Fibroblast of lung (primary cell): ENCODE results near the gene WNT5B. TPM values are rescaled to one million over a fixed set of nuclear protein-coding genes. Genes with fewer than 3 reads are reported as not detected.

ENCODE experiments used
- DNase-seq, 2 donors: peaks; one replicate each; pipeline versions ENCODE4 v3.0.0 to v3.0.0-alpha.2; 2010; ENCODE audit warnings: low read depth in 2 of 2
- H2AFZ ChIP-seq: 2 replicates; pipeline ENCODE4 v1.5.1; 2012; ENCODE audit warnings: low read length, control low read depth, inconsistent platforms
- H3K27ac ChIP-seq: 2 replicates; pipeline ENCODE4 v1.5.1; 2011; ENCODE audit warnings: low read length, control low read depth; ENCODE audit not compliant: insufficient read depth
- H3K27me3 ChIP-seq: 2 replicates; pipeline ENCODE4 v1.5.1; 2011; ENCODE audit warnings: mild to moderate bottlenecking, low read length; ENCODE audit not compliant: control insufficient read depth, insufficient read depth
- H3K36me3 ChIP-seq: 2 replicates; pipeline ENCODE4 v1.5.1; 2011; ENCODE audit warnings: low read length; ENCODE audit not compliant: control insufficient read depth, insufficient read depth
- H3K4me1 ChIP-seq: 2 replicates; pipeline ENCODE4 v1.5.1; 2011; ENCODE audit warnings: low read length; ENCODE audit not compliant: control insufficient read depth, insufficient read depth; ENCODE audit errors: extremely low read depth
- H3K4me2 ChIP-seq: 2 replicates; pipeline ENCODE4 v1.5.1; 2011; ENCODE audit warnings: low read length, control low read depth; ENCODE audit not compliant: insufficient read depth; ENCODE audit errors: extremely low read depth
- H3K4me3 ChIP-seq, 4 experiments: fragments of 200-600 bp in 1 of 4; sonication (generic) in 1 of 4; replicated peaks in 1 of 4; 2 replicates each; pipeline ENCODE4 v1.5.1; 2011 to 2016; ENCODE audit warnings: low read length in 4 of 4, low read depth in 3 of 4, mild to moderate bottlenecking in 3 of 4, control low read depth in 2 of 4, inconsistent platforms in 1 of 4, mixed read lengths in 1 of 4; ENCODE audit not compliant: insufficient read depth in 1 of 4; ENCODE audit errors: control extremely low read depth in 1 of 4
- H3K79me2 ChIP-seq: 2 replicates; pipeline ENCODE4 v1.5.1; 2012; ENCODE audit warnings: mild to moderate bottlenecking, low read length, inconsistent platforms; ENCODE audit not compliant: control insufficient read depth, insufficient read depth
- H3K9ac ChIP-seq: 2 replicates; pipeline ENCODE4 v1.5.1; 2011; ENCODE audit warnings: mild to moderate bottlenecking, low read length, control low read depth; ENCODE audit not compliant: insufficient read depth
- H3K9me3 ChIP-seq: 2 replicates; pipeline ENCODE4 v1.5.1; 2012; ENCODE audit warnings: low read depth, low read length; ENCODE audit not compliant: control insufficient read depth, insufficient read depth
- H4K20me1 ChIP-seq: 2 replicates; pipeline ENCODE4 v1.5.1; 2011; ENCODE audit warnings: low read length; ENCODE audit not compliant: control insufficient read depth, insufficient read depth; ENCODE audit errors: extremely low read depth
- EZH2 ChIP-seq: IDR thresholded peaks from 2 replicates; pipeline ENCODE4 v1.5.1; 2012; ENCODE audit warnings: low read length, control low read depth, mild to moderate bottlenecking; ENCODE audit errors: missing control alignments
- polyA plus RNA-seq, 2 donors: library from polyadenylated mRNA; depleted of rRNA in 1 of 2; stranded (reverse) in 1 of 2; unstranded in 1 of 2; fragments of >200 nt; gene quantifications; 2 replicates each; pipeline ENCODE4 v1.2.1, GENCODE V29; 2011 to 2012; ENCODE audit warnings: missing spikeins in 1 of 2
- total RNA-seq: library from RNA; depleted of rRNA; stranded (reverse); fragments of >200 nt; gene quantifications from 2 replicates; pipeline ENCODE4 v1.2.1, GENCODE V29; 2014
- TF ChIP-seq, protein P1 (sequence below), 2 donors: IDR thresholded peaks in 1 of 2; conservative IDR thresholded peaks in 1 of 2; 1 replicate in 1 of 2; 2 replicates in 1 of 2; pipeline ENCODE4 v1.5.1; 2011 to 2012; ENCODE audit warnings: low read length in 2 of 2, control low read depth in 1 of 2, inconsistent platforms in 1 of 2, low read depth in 1 of 2, mild to moderate bottlenecking in 1 of 2

The WNT5B gene
- total and polyA plus RNA-seq, 2 donors (not counting 1 experiment from before 2014, with no cell fraction given) = 46.9 to 105 TPM

DNA sequence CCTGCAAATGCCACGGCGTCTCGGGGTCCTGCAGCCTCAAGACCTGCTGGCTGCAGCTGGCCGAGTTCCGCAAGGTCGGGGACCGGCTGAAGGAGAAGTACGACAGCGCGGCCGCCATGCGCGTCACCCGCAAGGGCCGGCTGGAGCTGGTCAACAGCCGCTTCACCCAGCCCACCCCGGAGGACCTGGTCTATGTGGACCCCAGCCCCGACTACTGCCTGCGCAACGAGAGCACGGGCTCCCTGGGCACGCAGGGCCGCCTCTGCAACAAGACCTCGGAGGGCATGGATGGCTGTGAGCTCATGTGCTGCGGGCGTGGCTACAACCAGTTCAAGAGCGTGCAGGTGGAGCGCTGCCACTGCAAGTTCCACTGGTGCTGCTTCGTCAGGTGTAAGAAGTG is 16.8 kb downstream of the WNT5B start:
- Histone ChIP-seq H2AFZ (no peak overlapping the region), H4K20me1 (no peaks in the 10 kb centered on the region), H3K9ac (no peak overlapping the region), H3K9me3 (no peaks in the 10 kb centered on the region), H3K36me3 (peaks cover 15% of the 10 kb centered on the region), H3K27me3 (no peaks in the 10 kb centered on the region), H3K4me1 (peaks cover 13% of the 10 kb centered on the region), H3K4me3 (no peak overlapping the region), H3K79me2 (peaks cover 13% of the 10 kb centered on the region), H3K4me2 (no peak overlapping the region), H3K27ac (no peak overlapping the region)
- no peak for DNase-seq
- TF ChIP-seq EZH2 = no peak
- TF ChIP-seq, protein P1, sequence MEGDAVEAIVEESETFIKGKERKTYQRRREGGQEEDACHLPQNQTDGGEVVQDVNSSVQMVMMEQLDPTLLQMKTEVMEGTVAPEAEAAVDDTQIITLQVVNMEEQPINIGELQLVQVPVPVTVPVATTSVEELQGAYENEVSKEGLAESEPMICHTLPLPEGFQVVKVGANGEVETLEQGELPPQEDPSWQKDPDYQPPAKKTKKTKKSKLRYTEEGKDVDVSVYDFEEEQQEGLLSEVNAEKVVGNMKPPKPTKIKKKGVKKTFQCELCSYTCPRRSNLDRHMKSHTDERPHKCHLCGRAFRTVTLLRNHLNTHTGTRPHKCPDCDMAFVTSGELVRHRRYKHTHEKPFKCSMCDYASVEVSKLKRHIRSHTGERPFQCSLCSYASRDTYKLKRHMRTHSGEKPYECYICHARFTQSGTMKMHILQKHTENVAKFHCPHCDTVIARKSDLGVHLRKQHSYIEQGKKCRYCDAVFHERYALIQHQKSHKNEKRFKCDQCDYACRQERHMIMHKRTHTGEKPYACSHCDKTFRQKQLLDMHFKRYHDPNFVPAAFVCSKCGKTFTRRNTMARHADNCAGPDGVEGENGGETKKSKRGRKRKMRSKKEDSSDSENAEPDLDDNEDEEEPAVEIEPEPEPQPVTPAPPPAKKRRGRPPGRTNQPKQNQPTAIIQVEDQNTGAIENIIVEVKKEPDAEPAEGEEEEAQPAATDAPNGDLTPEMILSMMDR (conservative IDR thresholded peaks at IDR 0.05 in 1 of 2, IDR thresholded peaks at IDR 0.05 in 1 of 2; ENCODE audit: low read depth in 1 of 2, low read length in 2 of 2) = no peak

DNA sequence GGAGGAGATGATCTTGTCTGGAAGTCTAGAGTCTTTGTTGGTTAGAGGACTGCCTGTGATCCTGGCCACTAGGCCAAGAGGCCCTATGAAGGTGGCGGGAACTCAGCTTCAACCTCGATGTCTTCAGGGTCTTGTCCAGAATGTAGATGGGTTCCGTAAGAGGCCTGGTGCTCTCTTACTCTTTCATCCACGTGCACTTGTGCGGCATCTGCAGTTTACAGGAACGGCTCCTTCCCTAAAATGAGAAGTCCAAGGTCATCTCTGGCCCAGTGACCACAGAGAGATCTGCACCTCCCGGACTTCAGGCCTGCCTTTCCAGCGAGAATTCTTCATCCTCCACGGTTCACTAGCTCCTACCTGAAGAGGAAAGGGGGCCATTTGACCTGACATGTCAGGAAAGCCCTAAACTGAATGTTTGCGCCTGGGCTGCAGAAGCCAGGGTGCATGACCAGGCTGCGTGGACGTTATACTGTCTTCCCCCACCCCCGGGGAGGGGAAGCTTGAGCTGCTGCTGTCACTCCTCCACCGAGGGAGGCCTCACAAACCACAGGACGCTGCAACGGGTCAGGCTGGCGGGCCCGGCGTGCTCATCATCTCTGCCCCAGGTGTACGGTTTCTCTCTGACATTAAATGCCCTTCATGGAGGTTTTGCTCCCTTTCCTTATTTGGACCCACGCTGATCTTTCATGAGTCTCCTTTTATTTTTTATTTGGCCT is 17.7 kb downstream of the WNT5B start:
- H3K36me3 ChIP-seq = peaks cover 15% of the 10 kb centered on the region
- H3K79me2 ChIP-seq = peaks cover 13% of the 10 kb centered on the region

DNA sequence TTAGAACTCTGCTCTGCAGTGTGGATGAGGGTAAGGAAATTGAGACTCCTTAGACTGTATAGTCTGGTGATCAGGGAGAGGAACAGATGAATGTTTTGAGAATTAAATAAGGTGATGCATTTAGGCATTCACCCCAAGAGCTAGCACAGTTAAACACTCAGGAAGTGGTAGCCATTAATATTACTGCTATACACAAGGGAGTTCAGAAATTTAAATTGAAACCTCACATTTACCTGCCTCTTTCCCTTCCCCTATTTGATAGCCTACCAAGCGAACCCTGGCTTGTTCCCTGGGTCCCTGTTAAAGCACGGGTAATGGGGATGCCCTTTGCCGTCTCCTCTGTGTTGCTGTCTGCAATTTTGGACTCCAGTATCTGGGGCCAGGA is 18.2 kb downstream of the WNT5B start:
- H4K20me1 ChIP-seq = no peaks in the 10 kb centered on the region
- DNase-seq = no peak
- TF ChIP-seq, protein P1 (conservative IDR thresholded peaks at IDR 0.05 in 1 of 2, IDR thresholded peaks at IDR 0.05 in 1 of 2; ENCODE audit: low read depth in 1 of 2, low read length in 2 of 2) = no peak
- no peak for TF ChIP-seq EZH2
- no peak overlapping the region for H3K27ac ChIP-seq
- H3K79me2 ChIP-seq = peaks cover 12% of the 10 kb centered on the region
- H3K9me3 ChIP-seq = no peaks in the 10 kb centered on the region
- H3K36me3 ChIP-seq = peaks cover 15% of the 10 kb centered on the region
- no peaks in the 10 kb centered on the region for H3K27me3 ChIP-seq
- H3K4me1 ChIP-seq = peaks cover 13% of the 10 kb centered on the region
- H2AFZ ChIP-seq = no peak overlapping the region
- no peak overlapping the region for H3K9ac ChIP-seq
- no peak overlapping the region for H3K4me3 ChIP-seq
- no peak overlapping the region for H3K4me2 ChIP-seq

More for the DNA sequence above, 17.7 kb downstream of the WNT5B start:
- TF ChIP-seq, protein P1 (conservative IDR thresholded peaks at IDR 0.05 in 1 of 2, IDR thresholded peaks at IDR 0.05 in 1 of 2; ENCODE audit: low read depth in 1 of 2, low read length in 2 of 2) = no peak
- no peak for TF ChIP-seq EZH2
- no peaks in the 10 kb centered on the region for H4K20me1 ChIP-seq
- no peaks in the 10 kb centered on the region for H3K9me3 ChIP-seq
- no peak overlapping the region for H3K4me3 ChIP-seq
- H3K27ac ChIP-seq = no peak overlapping the region
- H3K4me1 ChIP-seq = peaks cover 13% of the 10 kb centered on the region
- H3K9ac ChIP-seq = no peak overlapping the region
- no peaks in the 10 kb centered on the region for H3K27me3 ChIP-seq
- H2AFZ ChIP-seq = no peak overlapping the region
- H3K4me2 ChIP-seq = no peak overlapping the region
- DNase-seq = no peak
